ENCODE measurements around the gene INPP5J. TPM values are rescaled to one million over a fixed set of nuclear protein-coding genes. Genes with fewer than 3 reads are reported as not detected.

Gene INPP5J
- total RNA-seq, 1 experiment from 2014 or later = 6.2 TPM

- TF ChIP-seq ZBTB43 (CRISPR knock-in tag; IDR thresholded peaks at IDR 0.05) (no peak), JUN (CRISPR knock-in tag; IDR thresholded peaks at IDR 0.05) (no peak), SP1 (CRISPR knock-in tag; conservative IDR thresholded peaks at IDR 0.05) (no peak)
Measured at GRCh38 chr22:31085493-31085824, 37.3 kb upstream of the INPP5J start (continued).

- peaks cover 11% of the 10 kb centered on the region for H3K27me3 Mint-ChIP-seq (ENCODE audit: low read depth)
- DNase-seq (ENCODE audit: low spot score) (no peak), ATAC-seq (no peak)
- peak overlapping the region; percentile 69 for H3K4me3 Mint-ChIP-seq
- H3K36me3 Mint-ChIP-seq = no peaks in the 10 kb centered on the region
- ChIA-PET CTCF (interaction anchor here (0.8 to 21.8 kb wide), 13 partner anchors 10 to 163 kb away, joined by 3 to 363 read pairs (median 6); partner anchors contain the start of genes INPP5J, MORC2, PLA2G3 and SELENOM), POLR2A (interaction anchor here (1.3 to 4.2 kb wide), 5 partner anchors 11 to 135 kb away, joined by 3 to 43 read pairs (median 5); partner anchors contain the start of genes MORC2, SELENOM and TUG1)
- no peaks in the 10 kb centered on the region for H3K9me3 Mint-ChIP-seq
- peaks cover 30% of the 10 kb centered on the region for H3K4me1 Mint-ChIP-seq
- no peak overlapping the region for H3K27ac Mint-ChIP-seq
- TF ChIP-seq ZNF121 (CRISPR knock-in tag; IDR thresholded peaks at IDR 0.05) (no peak), GTF2I (CRISPR knock-in tag; conservative IDR thresholded peaks at IDR 0.05) (no peak), GRHL2 (CRISPR knock-in tag; IDR thresholded peaks at IDR 0.05; ENCODE audit: insufficient replicate concordance, severe bottlenecking) (no peak), ERG (CRISPR knock-in tag; IDR thresholded peaks at IDR 0.05) (no peak), FOXP4 (CRISPR knock-in tag; IDR thresholded peaks at IDR 0.05) (no peak)
Measured at GRCh38 chr22:31085928-31086327, 36.8 kb upstream of the INPP5J start.

- peaks cover 7% of the 10 kb centered on the region for H3K27me3 Mint-ChIP-seq (ENCODE audit: low read depth)
- no peak for DNase-seq (ENCODE audit: low spot score)
- ATAC-seq = no peak
- no peak overlapping the region for H3K27ac Mint-ChIP-seq
- ChIA-PET POLR2A (interaction anchor here (0.5 kb wide), 1 partner anchor 250 kb away, joined by 3 read pairs; no protein-coding TSS in a partner anchor), CTCF (interaction anchor here (2.3 to 21.8 kb wide), 3 partner anchors 10 to 19 kb away, joined by 7 to 363 read pairs (median 31); partner anchors contain the start of gene SELENOM)
- TF ChIP-seq ZBTB21 (CRISPR knock-in tag; IDR thresholded peaks at IDR 0.05; ENCODE audit: borderline replicate concordance) (no peak), ZNF396 (CRISPR knock-in tag; IDR thresholded peaks at IDR 0.05; ENCODE audit: borderline replicate concordance) (no peak), MAX (CRISPR knock-in tag; IDR thresholded peaks at IDR 0.05) (no peak), ZMAT4 (CRISPR knock-in tag; IDR thresholded peaks at IDR 0.05) (no peak), NR2C2 (CRISPR knock-in tag; IDR thresholded peaks at IDR 0.05) (no peak), ZNF121 (CRISPR knock-in tag; IDR thresholded peaks at IDR 0.05) (no peak), MXD4 (CRISPR knock-in tag; IDR thresholded peaks at IDR 0.05; ENCODE audit: borderline replicate concordance) (no peak), GRHL2 (CRISPR knock-in tag; IDR thresholded peaks at IDR 0.05; ENCODE audit: insufficient replicate concordance, severe bottlenecking) (no peak), RELA (CRISPR knock-in tag; IDR thresholded peaks at IDR 0.05; ENCODE audit: borderline replicate concordance) (no peak), CDX4 (CRISPR knock-in tag; IDR thresholded peaks at IDR 0.05; ENCODE audit: borderline replicate concordance) (no peak), TEAD1 (CRISPR knock-in tag; IDR thresholded peaks at IDR 0.05) (no peak)
- H3K4me1 Mint-ChIP-seq = peaks cover 26% of the 10 kb centered on the region
- no peaks in the 10 kb centered on the region for H3K36me3 Mint-ChIP-seq
- no peaks in the 10 kb centered on the region for H3K9me3 Mint-ChIP-seq
- no peak overlapping the region for H3K4me3 Mint-ChIP-seq
Measured at GRCh38 chr22:31086703-31087330, 35.9 kb upstream of the INPP5J start.

Data from WTC11 (cell line).